ENCODE results near the gene CD300LB. TPM values are rescaled to one million over a fixed set of nuclear protein-coding genes. Genes with fewer than 3 reads are reported as not detected.
A peak's percentile ranks its signal among the peaks of the same experiment; 100 is the strongest.

Gene CD300LB
- total RNA-seq, 2 donors from 2014 or later: 0.81 to 0.85 TPM

GRCh38 chr17:74549343-74549742 lies 18.1 kb upstream of the CD300LB start:
- no peak overlapping the region for H3K4me3 ChIP-seq
- ATAC-seq (ENCODE audit: insufficient number of reproducible peaks, low FRiP score, low read depth): no peak
- TF ChIP-seq CTCF (IDR thresholded peaks at IDR 0.05): no peak
- no peak overlapping the region for H3K27ac ChIP-seq
- H3K36me3 ChIP-seq: no peaks in the 10 kb centered on the region
- no peaks in the 10 kb centered on the region for H3K9me3 ChIP-seq
- no peaks in the 10 kb centered on the region for H3K27me3 ChIP-seq (replicated peaks; ENCODE audit: insufficient read depth)
- no peaks in the 10 kb centered on the region for H3K4me1 ChIP-seq (ENCODE audit: control insufficient read depth in 1 of 2, low read depth in 2 of 2)
- DNase-seq (ENCODE audit: low spot score): no peak

- Histone ChIP-seq H3K27ac (no peak overlapping the region), H3K36me3 (no peaks in the 10 kb centered on the region), H3K4me3 (no peak overlapping the region), H3K27me3 (replicated peaks; ENCODE audit: insufficient read depth) (no peaks in the 10 kb centered on the region), H3K9me3 (no peaks in the 10 kb centered on the region), H3K4me1 (ENCODE audit: control insufficient read depth in 1 of 2, low read depth in 2 of 2) (no peaks in the 10 kb centered on the region)
- TF ChIP-seq CTCF (IDR thresholded peaks at IDR 0.05): no peak
- no peak for ATAC-seq (ENCODE audit: insufficient number of reproducible peaks, low FRiP score, low read depth)
- no peak for DNase-seq (ENCODE audit: low spot score)
These were observed 16.5 kb upstream of the CD300LB start for GRCh38 chr17:74547736-74548135.

GRCh38 chr17:74547264-74547663 lies 16.0 kb upstream of the CD300LB start:
- DNase-seq (ENCODE audit: low spot score): no peak

GRCh38 chr17:74546586-74546985 lies 15.3 kb upstream of the CD300LB start:
- no peak overlapping the region for H3K4me3 ChIP-seq
- H3K27ac ChIP-seq: no peak overlapping the region
- DNase-seq (ENCODE audit: low spot score) (no peak), ATAC-seq (ENCODE audit: insufficient number of reproducible peaks, low FRiP score, low read depth) (no peak)
- H3K9me3 ChIP-seq: no peaks in the 10 kb centered on the region
- no peak for TF ChIP-seq CTCF (IDR thresholded peaks at IDR 0.05)
- no peaks in the 10 kb centered on the region for H3K27me3 ChIP-seq (replicated peaks; ENCODE audit: insufficient read depth)
- H3K4me1 ChIP-seq (ENCODE audit: control insufficient read depth in 1 of 2, low read depth in 2 of 2): no peaks in the 10 kb centered on the region
- no peaks in the 10 kb centered on the region for H3K36me3 ChIP-seq

More at GRCh38 chr17:74547264-74547663, 16.0 kb upstream of the CD300LB start:
- ATAC-seq (ENCODE audit: insufficient number of reproducible peaks, low FRiP score, low read depth): no peak
- Histone ChIP-seq H3K9me3 (no peaks in the 10 kb centered on the region), H3K36me3 (no peaks in the 10 kb centered on the region), H3K4me3 (no peak overlapping the region), H3K27me3 (replicated peaks; ENCODE audit: insufficient read depth) (no peaks in the 10 kb centered on the region), H3K27ac (no peak overlapping the region), H3K4me1 (ENCODE audit: control insufficient read depth in 1 of 2, low read depth in 2 of 2) (no peaks in the 10 kb centered on the region)
- no peak for TF ChIP-seq CTCF (IDR thresholded peaks at IDR 0.05)

- peak within 1 kb of the TSS; percentile 50 for H3K4me3 ChIP-seq
- no peaks in the 10 kb centered on the region for H3K9me3 ChIP-seq
- H3K27me3 ChIP-seq (replicated peaks; ENCODE audit: insufficient read depth): no peaks in the 10 kb centered on the region
- H3K4me1 ChIP-seq (ENCODE audit: control insufficient read depth in 1 of 2, low read depth in 2 of 2): no peaks in the 10 kb centered on the region
- H3K27ac ChIP-seq: no peak within 1 kb of the TSS
- no peak for TF ChIP-seq CTCF (IDR thresholded peaks at IDR 0.05)
- DNase-seq (ENCODE audit: low spot score): no peak
- H3K36me3 ChIP-seq: no peaks in the 10 kb centered on the region
- ATAC-seq (ENCODE audit: insufficient number of reproducible peaks, low FRiP score, low read depth): no peak
These were observed 14.6 kb upstream of the CD300LB start, which contains the start of gene CD300C for GRCh38 chr17:74545843-74546230. Gene CD300C, minus strand, starts transcription at chr17:74546115. Its CDS starts 333 bp downstream, at chr17:74545782.
